ENCODE results near the gene TPBG. TPM values are rescaled to one million over a fixed set of nuclear protein-coding genes. Genes with fewer than 3 reads are reported as not detected.

The TPBG gene, protein sequence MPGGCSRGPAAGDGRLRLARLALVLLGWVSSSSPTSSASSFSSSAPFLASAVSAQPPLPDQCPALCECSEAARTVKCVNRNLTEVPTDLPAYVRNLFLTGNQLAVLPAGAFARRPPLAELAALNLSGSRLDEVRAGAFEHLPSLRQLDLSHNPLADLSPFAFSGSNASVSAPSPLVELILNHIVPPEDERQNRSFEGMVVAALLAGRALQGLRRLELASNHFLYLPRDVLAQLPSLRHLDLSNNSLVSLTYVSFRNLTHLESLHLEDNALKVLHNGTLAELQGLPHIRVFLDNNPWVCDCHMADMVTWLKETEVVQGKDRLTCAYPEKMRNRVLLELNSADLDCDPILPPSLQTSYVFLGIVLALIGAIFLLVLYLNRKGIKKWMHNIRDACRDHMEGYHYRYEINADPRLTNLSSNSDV
- total RNA-seq = 13.2 and 14.3 TPM in 2 replicates
- 12.0 and 22.3 TPM in 2 replicates for polyA plus RNA-seq

- peak; percentile 31 for TF ChIP-seq CTCF (IDR thresholded peaks at IDR 0.05; ENCODE audit: low read depth, low read length)
- DNase-seq (ENCODE audit: low read depth in 1 of 2, low spot score in 1 of 2) = peak; percentile 69 to 79
- Histone ChIP-seq H3K27ac (peak within 1 kb of the TSS; percentile 72), H3K9me3 (ENCODE audit: low read depth) (no peaks in the 10 kb centered on the region), H3K27me3 (peaks cover 14% of the 10 kb centered on the region), H3K36me3 (no peaks in the 10 kb centered on the region), H3K4me3 (peak within 1 kb of the TSS; percentile 81), H3K4me1 (ENCODE audit: low read depth) (no peaks in the 10 kb centered on the region)
Measured at GRCh38 chr6:82363428-82364086, at the start of gene TPBG. TSS of gene TPBG (plus strand) at chr6:82363817. CDS start at chr6:82364962, 1,145 bp downstream.

GRCh38 chr6:82322386-82322785 lies 41.2 kb upstream of the TPBG start:
- Histone ChIP-seq H3K36me3 (no peaks in the 10 kb centered on the region), H3K27ac (no peak overlapping the region), H3K4me1 (ENCODE audit: low read depth) (no peaks in the 10 kb centered on the region), H3K27me3 (no peaks in the 10 kb centered on the region), H3K9me3 (ENCODE audit: low read depth) (no peaks in the 10 kb centered on the region), H3K4me3 (no peak overlapping the region)
- peak in 1 of 2 donors; percentile 17 for DNase-seq (ENCODE audit: low read depth in 1 of 2, low spot score in 1 of 2)
- TF ChIP-seq CTCF (IDR thresholded peaks at IDR 0.05; ENCODE audit: low read depth, low read length) = no peak

- no peak for DNase-seq (ENCODE audit: low read depth in 1 of 2, low spot score in 1 of 2)
- H3K27me3 ChIP-seq = no peaks in the 10 kb centered on the region
- no peak for TF ChIP-seq CTCF (IDR thresholded peaks at IDR 0.05; ENCODE audit: low read depth, low read length)
Measured at GRCh38 chr6:82329766-82330165, 33.9 kb upstream of the TPBG start.

GRCh38 chr6:82330171-82330804 lies 33.3 kb upstream of the TPBG start:
- Histone ChIP-seq H3K27me3 (no peaks in the 10 kb centered on the region), H3K4me3 (no peak overlapping the region), H3K4me1 (ENCODE audit: low read depth) (no peaks in the 10 kb centered on the region), H3K36me3 (no peaks in the 10 kb centered on the region), H3K9me3 (ENCODE audit: low read depth) (no peaks in the 10 kb centered on the region), H3K27ac (no peak overlapping the region)
- no peak for TF ChIP-seq CTCF (IDR thresholded peaks at IDR 0.05; ENCODE audit: low read depth, low read length)
- DNase-seq (ENCODE audit: low read depth in 1 of 2, low spot score in 1 of 2) = no peak

More at GRCh38 chr6:82329766-82330165, 33.9 kb upstream of the TPBG start:
- H3K36me3 ChIP-seq = no peaks in the 10 kb centered on the region
- H3K27ac ChIP-seq = no peak overlapping the region
- H3K9me3 ChIP-seq (ENCODE audit: low read depth) = no peaks in the 10 kb centered on the region
- H3K4me1 ChIP-seq (ENCODE audit: low read depth) = no peaks in the 10 kb centered on the region
- no peak overlapping the region for H3K4me3 ChIP-seq

GRCh38 chr6:82331031-82331773 lies 32.4 kb upstream of the TPBG start:
- Histone ChIP-seq H3K27me3 (no peaks in the 10 kb centered on the region), H3K27ac (no peak overlapping the region), H3K36me3 (no peaks in the 10 kb centered on the region), H3K9me3 (ENCODE audit: low read depth) (no peaks in the 10 kb centered on the region), H3K4me1 (ENCODE audit: low read depth) (no peaks in the 10 kb centered on the region), H3K4me3 (no peak overlapping the region)
- TF ChIP-seq CTCF (IDR thresholded peaks at IDR 0.05; ENCODE audit: low read depth, low read length) = peak; percentile 29
- peak in 1 of 2 donors; percentile 42 for DNase-seq (ENCODE audit: low read depth in 1 of 2, low spot score in 1 of 2)
